EH (cell line): ENCODE results near the gene GPR42.

Experiments used
- DNase-seq: peaks from one replicate; pipeline ENCODE4 v3.0.0-alpha.2; 2015; ENCODE audit warnings: low read depth

The GPR42 gene

DNA sequence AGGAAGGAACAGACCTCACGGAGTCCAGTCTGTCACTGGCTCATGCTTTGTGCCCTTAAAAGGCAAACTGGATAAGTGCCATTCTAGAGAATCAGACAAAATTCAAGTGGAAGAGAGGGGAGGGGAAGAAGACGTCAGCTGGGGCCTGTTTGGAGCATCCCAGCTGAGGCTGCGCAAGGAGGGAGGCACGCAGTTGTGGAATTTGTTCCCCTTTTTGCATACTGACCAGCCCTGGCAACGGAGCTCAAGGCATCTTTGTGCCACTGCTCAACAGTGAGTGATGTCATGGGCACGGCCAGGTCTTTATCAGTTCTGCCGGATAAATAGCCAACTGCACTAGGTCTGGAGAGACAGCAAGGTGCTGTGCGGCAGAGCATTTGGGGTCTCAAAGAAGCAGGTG is at the start of gene GPR42:
Gene GPR42 (plus strand): TSS at position 347 of the 400 bp plus-strand sequence. CDS start 292 bp downstream, outside the sequence.
- DNase-seq: no peak

- no peak for DNase-seq
These were observed 49.6 kb upstream of the GPR42 start for GRCh38 chr19:35321291-35321690.

DNA sequence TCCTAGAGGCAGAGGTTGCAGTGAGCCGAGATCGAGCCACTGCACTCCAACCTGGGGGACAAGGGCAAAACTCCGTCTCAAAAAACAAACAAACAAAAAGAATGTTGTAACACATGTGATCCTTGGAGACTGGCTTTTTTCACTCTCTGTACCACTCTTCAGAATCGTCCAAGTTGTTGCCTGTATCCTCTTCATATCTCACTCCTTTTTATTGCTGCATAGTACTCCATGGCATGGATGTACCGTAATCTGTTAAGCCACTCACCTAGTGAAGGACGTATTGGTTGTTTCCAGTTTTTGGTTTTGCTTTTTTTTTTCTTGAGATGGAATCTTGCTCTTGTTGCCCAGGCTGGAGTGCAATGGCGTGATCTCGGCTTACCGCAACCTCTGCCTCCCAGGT is 48.9 kb upstream of the GPR42 start:
- DNase-seq: no peak

DNA sequence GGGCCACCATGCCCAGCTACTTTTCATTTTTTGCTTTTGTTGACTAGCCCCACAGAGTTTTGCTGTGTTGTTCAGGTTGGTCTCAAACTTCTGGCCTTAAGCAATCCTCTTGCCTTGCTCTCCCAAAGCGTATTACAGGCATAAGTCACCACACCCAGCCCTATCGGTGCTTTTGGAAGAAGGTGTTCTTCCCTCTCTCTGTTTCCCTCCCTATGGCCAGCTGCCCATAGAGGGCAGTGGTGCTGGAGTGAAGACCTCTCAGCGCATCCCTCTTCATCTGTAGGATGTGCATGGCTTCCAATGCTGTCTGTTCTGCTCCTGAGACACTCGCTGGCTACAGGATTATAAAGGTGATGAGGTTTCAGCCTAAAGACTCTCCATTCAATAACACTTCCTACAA is 43.2 kb upstream of the GPR42 start:
- no peak for DNase-seq

DNA sequence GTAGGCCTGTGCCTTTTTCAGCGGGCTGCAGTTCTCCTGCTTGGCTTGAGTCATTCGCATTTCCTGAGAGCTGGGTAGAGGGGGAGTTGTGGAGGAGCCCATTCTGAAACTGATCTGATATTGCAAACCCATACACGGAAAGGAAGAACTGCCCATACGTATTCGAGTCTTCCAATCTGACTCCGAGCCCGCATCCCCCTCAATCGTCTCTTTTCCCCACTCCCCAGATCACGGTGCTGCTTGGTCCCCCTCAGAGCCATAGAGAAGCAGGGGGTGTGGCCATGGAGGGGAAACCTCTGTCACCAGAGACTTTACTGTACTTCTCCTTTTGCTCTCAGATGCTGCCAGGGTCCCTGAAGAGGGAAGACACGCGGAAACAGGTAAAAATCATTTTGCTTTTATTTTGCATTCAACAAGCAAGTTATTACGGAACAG is 42.0 kb upstream of the GPR42 start, which contains the start of gene CD22:
Gene CD22 (plus strand): TSS at position 337 of the 435 bp plus-strand sequence. CDS start 2,854 bp downstream, outside the sequence.
- no peak for DNase-seq

DNA sequence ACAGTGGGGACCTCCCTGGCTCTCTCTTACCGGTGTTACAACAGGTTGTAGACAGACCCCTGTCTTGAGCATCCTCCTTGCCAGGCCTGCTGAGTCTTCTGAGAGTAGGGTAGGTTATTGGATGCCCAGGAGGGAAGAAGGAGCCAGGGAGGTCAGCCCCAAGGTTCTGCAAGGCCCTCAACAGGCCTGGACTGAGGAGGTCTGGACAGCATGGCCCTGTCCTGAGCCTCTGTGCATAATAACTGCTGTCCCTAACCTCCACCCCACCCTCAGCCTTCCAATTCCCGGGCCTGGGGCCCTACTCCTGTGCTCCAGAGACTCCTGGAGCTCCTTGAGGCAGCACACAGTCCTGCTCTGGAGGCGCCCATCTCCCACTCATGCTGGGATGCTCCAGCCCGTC is 41.5 kb upstream of the GPR42 start:
- DNase-seq: no peak

DNA sequence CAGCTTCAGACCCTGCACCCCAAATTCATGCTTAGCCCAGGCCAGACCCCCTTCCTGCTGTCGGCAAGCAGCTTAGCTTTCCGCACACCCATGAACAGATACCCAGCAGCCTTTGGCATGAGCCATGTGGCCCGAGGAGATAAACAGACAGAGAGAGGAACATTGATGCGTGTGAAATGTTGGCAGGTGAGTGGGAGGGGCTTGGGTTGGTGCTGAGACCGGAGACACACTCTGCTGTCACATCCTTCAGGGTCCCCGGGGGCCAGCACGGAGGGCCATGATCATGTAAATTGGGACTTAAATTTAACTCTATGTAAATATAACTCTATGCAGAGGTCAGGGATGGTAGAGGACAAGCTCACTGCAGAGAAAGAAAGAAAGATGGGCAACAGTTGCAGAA is 40.4 kb upstream of the GPR42 start:
- DNase-seq: no peak

DNA sequence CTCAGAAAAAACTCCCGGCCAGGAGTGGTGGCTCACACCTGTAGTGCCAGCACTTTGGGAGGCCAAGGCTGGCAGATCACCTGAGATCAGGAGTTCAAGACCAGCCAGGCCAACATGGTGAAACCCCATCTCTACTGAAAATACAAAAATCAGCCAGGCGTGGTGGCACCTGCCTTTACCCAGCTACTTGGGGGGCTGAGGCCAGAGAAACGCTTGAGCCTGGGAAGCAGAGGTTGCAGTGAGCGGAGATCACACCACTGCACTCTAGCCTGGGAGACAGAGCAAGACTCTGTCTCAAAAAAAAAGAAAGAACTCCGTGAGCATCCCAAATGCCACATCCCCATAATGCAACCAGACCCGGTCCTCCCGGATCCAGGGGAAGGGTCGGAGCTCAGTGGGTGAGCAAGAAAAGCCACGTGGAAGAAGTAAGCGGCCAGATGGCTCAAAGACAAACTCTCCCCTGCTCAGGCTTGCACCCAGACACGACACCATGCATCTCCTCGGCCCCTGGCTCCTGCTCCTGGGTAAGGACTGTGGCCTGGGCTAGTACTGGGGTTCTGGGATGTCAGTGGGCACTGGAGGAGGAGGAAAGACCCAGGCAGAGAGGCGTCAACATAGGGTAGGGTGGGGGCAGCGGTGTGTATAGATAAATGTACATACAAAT is 39.2 kb upstream of the GPR42 start:
- no peak for DNase-seq

- DNase-seq: no peak
These were observed 38.1 kb upstream of the GPR42 start for GRCh38 chr19:35332817-35333216.

- no peak for DNase-seq
These were observed 36.6 kb upstream of the GPR42 start for GRCh38 chr19:35334144-35334753.

- no peak for DNase-seq
These were observed 34.5 kb upstream of the GPR42 start for GRCh38 chr19:35336166-35336955.

- no peak for DNase-seq
These were observed 33.5 kb upstream of the GPR42 start for GRCh38 chr19:35337097-35337983.

- DNase-seq: no peak
These were observed 32.9 kb upstream of the GPR42 start for GRCh38 chr19:35337984-35338296.

GRCh38 chr19:35340431-35340830 is 30.4 kb upstream of the GPR42 start:
- no peak for DNase-seq

- DNase-seq: no peak
These were observed 29.9 kb upstream of the GPR42 start for GRCh38 chr19:35341006-35341405.

- DNase-seq: no peak
These were observed 29.2 kb upstream of the GPR42 start for GRCh38 chr19:35341565-35342225.

DNA sequence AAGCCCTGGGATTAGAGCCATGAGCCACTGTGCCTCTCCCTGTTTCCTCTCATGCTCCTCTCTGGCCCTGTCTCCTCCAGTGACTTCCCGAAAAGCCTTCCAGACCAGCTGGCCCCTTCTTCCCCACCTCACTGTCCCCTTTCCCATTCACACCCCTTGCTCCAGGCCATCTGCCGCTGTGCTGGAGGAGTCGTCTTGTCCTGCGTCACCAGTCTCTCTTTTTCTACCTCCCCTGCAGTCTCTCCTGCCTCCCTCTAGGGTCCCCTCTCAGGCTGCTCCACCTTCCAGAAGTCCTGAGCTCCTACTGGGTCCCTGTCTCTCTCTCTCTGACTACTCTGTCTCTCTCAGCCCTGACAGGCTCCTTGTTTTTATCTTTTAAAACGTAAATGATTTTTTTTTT is 28.4 kb upstream of the GPR42 start:
- DNase-seq: no peak

- DNase-seq: no peak
These were observed 26.3 kb upstream of the GPR42 start for GRCh38 chr19:35344511-35345031.

GRCh38 chr19:35345671-35346111 is 25.2 kb upstream of the GPR42 start:
- no peak for DNase-seq

DNA sequence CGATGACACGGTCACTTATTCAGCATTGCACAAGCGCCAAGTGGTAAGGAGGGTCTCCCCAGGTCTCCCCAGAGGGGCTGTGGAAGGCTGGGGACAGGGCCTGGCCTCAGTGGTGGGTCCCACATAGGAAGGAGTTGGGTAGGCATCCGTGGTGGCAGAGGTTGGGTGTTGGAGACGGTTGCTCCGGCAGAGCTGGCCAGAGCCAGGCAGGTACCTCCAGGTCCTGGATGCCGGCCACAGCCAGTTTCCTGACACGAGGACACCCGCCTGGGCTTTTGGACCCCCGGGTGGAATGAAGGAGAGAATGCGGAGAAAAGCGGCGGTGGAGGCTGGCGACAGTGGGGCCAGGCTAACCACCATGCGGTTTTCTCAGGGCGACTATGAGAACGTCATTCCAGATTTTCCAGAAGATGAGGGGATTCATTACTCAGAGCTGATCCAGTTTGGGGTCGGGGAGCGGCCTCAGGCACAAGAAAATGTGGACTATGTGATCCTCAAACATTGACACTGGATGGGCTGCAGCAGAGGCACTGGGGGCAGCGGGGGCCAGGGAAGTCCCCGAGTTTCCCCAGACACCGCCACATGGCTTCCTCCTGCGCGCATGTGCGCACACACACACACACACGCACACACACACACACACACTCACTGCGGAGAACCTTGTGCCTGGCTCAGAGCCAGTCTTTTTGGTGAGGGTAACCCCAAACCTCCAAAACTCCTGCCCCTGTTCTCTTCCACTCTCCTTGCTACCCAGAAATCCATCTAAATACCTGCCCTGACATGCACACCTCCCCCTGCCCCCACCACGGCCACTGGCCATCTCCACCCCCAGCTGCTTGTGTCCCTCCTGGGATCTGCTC is 24.4 kb upstream of the GPR42 start:
- no peak for DNase-seq
